GM18511 (cell line): ENCODE results near the gene CTBP1.
A peak's percentile ranks its signal among the peaks of the same experiment; 100 is the strongest.

ENCODE experiments used
- ATAC-seq: cut with Tn5 transposase; IDR thresholded peaks from one replicate; pipeline ENCODE4 v1.9.1; 2021; ENCODE audit warnings: mild to moderate bottlenecking, moderate library complexity; ENCODE audit not compliant: unreplicated experiment

The CTBP1 gene

GRCh38 chr4:1225272-1226143 is 23.4 kb downstream of the CTBP1 start:
- no peak for ATAC-seq

GRCh38 chr4:1223841-1224809 is 24.8 kb downstream of the CTBP1 start:
- no peak for ATAC-seq

- no peak for ATAC-seq
Observed at GRCh38 chr4:1222938-1223690, 25.8 kb downstream of the CTBP1 start.

- no peak for ATAC-seq
Observed at GRCh38 chr4:1222036-1222789, 26.7 kb downstream of the CTBP1 start.

- ATAC-seq = no peak
Observed at GRCh38 chr4:1221155-1221870, 27.6 kb downstream of the CTBP1 start.

- no peak for ATAC-seq
Observed at GRCh38 chr4:1220566-1220965, 28.4 kb downstream of the CTBP1 start.

- no peak for ATAC-seq
Observed at GRCh38 chr4:1219566-1219950, 29.4 kb downstream of the CTBP1 start.

- peak; percentile 81 for ATAC-seq
Observed at GRCh38 chr4:1218634-1219565, 30.0 kb downstream of the CTBP1 start.

- ATAC-seq = no peak
Observed at GRCh38 chr4:1217366-1217765, 31.6 kb downstream of the CTBP1 start.

- ATAC-seq = no peak
Observed at GRCh38 chr4:1216869-1217294, 32.0 kb downstream of the CTBP1 start.

- no peak for ATAC-seq
Observed at GRCh38 chr4:1216076-1216614, 32.8 kb downstream of the CTBP1 start.

GRCh38 chr4:1215141-1216075 is 33.5 kb downstream of the CTBP1 start:
- ATAC-seq = no peak

GRCh38 chr4:1214101-1215095 is 34.5 kb downstream of the CTBP1 start:
- ATAC-seq = no peak

GRCh38 chr4:1213336-1213995 is 35.5 kb downstream of the CTBP1 start:
- ATAC-seq = no peak

GRCh38 chr4:1212546-1213335 is 36.2 kb downstream of the CTBP1 start:
- ATAC-seq = no peak
